Breast epithelium (tissue), 3 donors: ENCODE results near the gene BEST1.

ENCODE experiments used
- CTCF ChIP-seq, 3 donors: fragments of 450-650 bp; IDR thresholded peaks; one replicate each; pipeline ENCODE4 v1.5.1; 2016 to 2017; ENCODE audit warnings: antibody characterized with exemption in 3 of 3, mild to moderate bottlenecking in 3 of 3, moderate library complexity in 3 of 3
- POLR2A ChIP-seq: fragments of 450-650 bp; IDR thresholded peaks from one replicate; pipeline ENCODE4 v1.6.1; 2016; ENCODE audit warnings: antibody characterized with exemption, mild to moderate bottlenecking, moderate library complexity
- POLR2AphosphoS5 ChIP-seq, 3 donors: sonication (generic); formaldehyde crosslinking; IDR thresholded peaks; one replicate each; pipeline ENCODE4 v1.6.1; 2017; ENCODE audit warnings: antibody characterized with exemption in 3 of 3

- TF ChIP-seq CTCF (IDR thresholded peaks at IDR 0.05) (no peak), POLR2A (no peak), POLR2AphosphoS5 (IDR thresholded peaks at IDR 0.05) (no peak)
Observed at GRCh38 chr11:61951484-61952135, 1.5 kb downstream of the BEST1 start.
